Adrenal gland (tissue), 5 donors: Measurements from ENCODE around the gene IFT81.

Experiments used
- CTCF ChIP-seq, 6 experiments: fragments of 450-650 bp in 4 of 6; fragments of 200-600 bp in 2 of 6; sonication (generic) in 1 of 6; IDR thresholded peaks; 1 replicate in 5 of 6; 2 replicates in 1 of 6; pipeline versions ENCODE4 v1.5.1 to v1.8.0; 2016 to 2021; ENCODE audit warnings: antibody characterized with exemption in 6 of 6, mild to moderate bottlenecking in 2 of 6, moderate library complexity in 1 of 6
- POLR2A ChIP-seq, 2 donors: fragments of 450-650 bp; IDR thresholded peaks; one replicate each; pipeline ENCODE4 v1.6.1; 2017; ENCODE audit warnings: antibody characterized with exemption in 2 of 2, mild to moderate bottlenecking in 2 of 2, moderate library complexity in 1 of 2
- donor health status: DM: no; HTN: no; CAD: no.

- TF ChIP-seq CTCF (IDR thresholded peaks at IDR 0.05): no peak
- TF ChIP-seq POLR2A (IDR thresholded peaks at IDR 0.05): no peak
Measured at GRCh38 chr12:110170535-110171185, 46.5 kb downstream of the IFT81 start.
